Activated CD4-positive, alpha-beta T cell treated with anti-CD3 and anti-CD28 coated beads, Interleukin-2, amount 10 ng/mL, durations not matched to agents 7 days and 5 days (primary cell): Measurements from ENCODE around the gene SP2. TPM values are rescaled to one million over a fixed set of nuclear protein-coding genes. Genes with fewer than 3 reads are reported as not detected.

Experiments
- CTCF ChIA-PET: fragments of 350-600 bp; sonication (Branson Sonifier 250); formaldehyde crosslinking; loops from one replicate; lab custom pipeline; 2021; ENCODE audit warnings: antibody characterized with exemption; lab: Charles Lee
- POLR2A ChIA-PET: fragments of 350-600 bp; sonication (Branson Sonifier 250); formaldehyde crosslinking; loops from one replicate; lab custom pipeline; 2021; ENCODE audit warnings: antibody characterized with exemption; lab: Charles Lee
- DNase-seq: peaks from one replicate; pipeline ENCODE4 v3.0.0-alpha.2; 2020
- H3K27ac Mint-ChIP-seq: one replicate; pipeline ENCODE4 v1.8.0; 2021; ENCODE audit warnings: mild to moderate bottlenecking, moderate library complexity, mixed read lengths
- H3K27me3 Mint-ChIP-seq: one replicate; pipeline ENCODE4 v1.8.0; 2021; ENCODE audit warnings: mixed read lengths
- H3K36me3 Mint-ChIP-seq: one replicate; pipeline ENCODE4 v1.8.0; 2021; ENCODE audit warnings: low read depth, mixed read lengths
- H3K4me1 Mint-ChIP-seq: one replicate; pipeline ENCODE4 v1.8.0; 2021; ENCODE audit warnings: mixed read lengths
- H3K4me3 Mint-ChIP-seq: one replicate; pipeline ENCODE4 v1.8.0; 2021; ENCODE audit warnings: mild to moderate bottlenecking, moderate library complexity, mixed read lengths
- H3K9me3 Mint-ChIP-seq: one replicate; pipeline ENCODE4 v1.8.0; 2021; ENCODE audit warnings: mixed read lengths
- total RNA-seq, 2 experiments: library from RNA; stranded (reverse); gene quantifications; one replicate each; pipeline ENCODE4 v1.2.3, GENCODE V29; 2021

Gene SP2
- total RNA-seq, 2 experiments from 2014 or later: 27.6 to 33.8 TPM

DNA sequence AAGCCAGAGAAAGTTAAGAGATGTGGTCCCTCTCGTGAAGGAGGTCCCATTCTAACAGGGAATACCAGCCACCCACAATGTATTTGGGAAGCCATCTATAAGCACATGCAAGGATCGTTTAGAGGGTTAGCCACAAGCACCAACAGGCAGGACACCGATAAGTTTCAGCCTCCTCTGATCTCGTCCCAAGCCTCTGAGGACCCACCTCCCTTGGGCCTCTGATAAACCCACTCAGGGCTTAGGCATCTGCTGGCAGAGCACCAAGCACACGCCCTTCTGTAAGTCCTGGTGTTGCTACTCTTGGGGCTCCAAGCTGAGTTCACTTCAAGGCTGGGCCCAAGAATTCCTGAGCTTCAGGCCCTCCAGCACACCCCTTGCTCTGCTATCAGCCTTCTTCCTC, 39.9 kb downstream of the SP2 start:
- H3K27me3 Mint-ChIP-seq: no peaks in the 10 kb centered on the region
- peaks cover 1% of the 10 kb centered on the region for H3K36me3 Mint-ChIP-seq
- CTCF ChIA-PET: interaction anchor here (0.9 to 1.2 kb wide), 3 partner anchors 11 to 13 kb away, joined by 3 to 5 read pairs (median 3); no protein-coding TSS in a partner anchor
- no peak for DNase-seq
- H3K9me3 Mint-ChIP-seq: no peaks in the 10 kb centered on the region
- H3K27ac Mint-ChIP-seq: no peak overlapping the region
- peaks cover 11% of the 10 kb centered on the region for H3K4me1 Mint-ChIP-seq
- H3K4me3 Mint-ChIP-seq: no peak overlapping the region
- POLR2A ChIA-PET: no interaction called here

DNA sequence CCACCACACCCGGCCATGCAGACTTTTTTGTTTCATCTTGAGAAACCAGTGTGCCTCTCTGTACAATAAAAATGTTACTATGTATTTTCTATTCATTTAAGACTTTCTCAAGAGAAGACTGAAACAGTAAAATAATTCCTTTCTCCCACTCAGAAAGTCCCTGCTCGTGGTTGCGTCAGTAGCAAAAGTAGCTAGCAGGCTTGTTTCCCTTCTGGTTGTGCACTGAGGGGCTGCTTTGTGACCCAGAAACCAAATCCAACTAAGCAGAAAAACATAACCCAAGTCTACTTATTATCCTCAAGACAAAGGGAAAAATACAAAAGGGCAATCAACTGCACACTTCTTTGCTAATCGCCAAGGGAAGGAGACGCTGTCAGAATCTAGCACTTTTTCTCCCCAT, 41.9 kb downstream of the SP2 start:
- H3K27me3 Mint-ChIP-seq: no peaks in the 10 kb centered on the region
- no peak for DNase-seq
- no peaks in the 10 kb centered on the region for H3K9me3 Mint-ChIP-seq
- ChIA-PET CTCF (no interaction called here), POLR2A (no interaction called here)
- H3K4me1 Mint-ChIP-seq: peaks cover 25% of the 10 kb centered on the region
- H3K27ac Mint-ChIP-seq: no peak overlapping the region
- no peak overlapping the region for H3K4me3 Mint-ChIP-seq
- peaks cover 3% of the 10 kb centered on the region for H3K36me3 Mint-ChIP-seq

DNA sequence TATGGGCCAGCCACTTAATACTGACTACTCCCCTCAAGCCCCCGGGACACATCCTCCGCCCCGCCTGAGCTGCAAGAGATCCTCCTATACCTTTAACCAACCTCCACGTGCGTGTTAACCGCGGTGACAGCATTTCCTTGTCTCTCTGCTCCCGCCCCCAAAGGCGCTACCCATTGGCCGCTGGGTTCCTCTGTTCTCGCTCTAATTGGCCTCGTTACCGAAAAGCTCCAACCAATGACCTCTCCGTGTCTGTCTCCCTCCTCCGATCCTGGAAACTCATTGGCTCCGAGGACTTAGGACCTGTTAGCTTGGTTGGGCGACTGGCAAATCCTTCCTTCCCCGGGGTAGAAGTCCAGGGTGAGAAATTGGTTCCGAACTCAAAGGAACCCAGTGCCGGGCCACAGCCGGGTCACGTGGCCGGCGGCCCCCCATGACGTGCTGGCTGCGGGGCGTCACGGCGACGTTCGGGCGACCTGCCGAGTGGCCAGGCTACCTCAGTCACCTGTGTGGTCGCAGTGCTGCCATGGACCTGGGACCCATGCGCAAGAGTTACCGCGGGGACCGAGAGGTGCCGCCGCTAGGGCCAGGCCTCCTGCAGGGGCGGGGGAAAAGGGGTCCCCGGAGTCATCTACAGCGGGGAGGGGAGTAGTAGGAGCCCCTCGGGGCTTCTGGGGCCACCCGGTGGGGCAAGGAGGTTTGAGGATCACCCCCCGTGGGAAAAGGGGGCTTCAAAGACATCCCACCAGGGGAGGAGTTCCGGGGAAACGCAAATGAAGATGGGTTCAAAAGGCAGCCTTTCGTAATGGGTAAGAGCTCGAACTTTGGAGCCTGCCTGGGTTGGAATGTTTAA, 45.4 kb downstream of the SP2 start, which contains the start of gene PNPO:
Gene PNPO, plus strand, starts transcription at position 326 of the 850 bp plus-strand sequence. Its CDS starts 105 bp downstream, at position 431.
- H3K36me3 Mint-ChIP-seq: peaks cover 15% of the 10 kb centered on the region
- H3K4me3 Mint-ChIP-seq: peak within 1 kb of the TSS; percentile 91
- peak within 1 kb of the TSS; percentile 85 for H3K27ac Mint-ChIP-seq

DNA sequence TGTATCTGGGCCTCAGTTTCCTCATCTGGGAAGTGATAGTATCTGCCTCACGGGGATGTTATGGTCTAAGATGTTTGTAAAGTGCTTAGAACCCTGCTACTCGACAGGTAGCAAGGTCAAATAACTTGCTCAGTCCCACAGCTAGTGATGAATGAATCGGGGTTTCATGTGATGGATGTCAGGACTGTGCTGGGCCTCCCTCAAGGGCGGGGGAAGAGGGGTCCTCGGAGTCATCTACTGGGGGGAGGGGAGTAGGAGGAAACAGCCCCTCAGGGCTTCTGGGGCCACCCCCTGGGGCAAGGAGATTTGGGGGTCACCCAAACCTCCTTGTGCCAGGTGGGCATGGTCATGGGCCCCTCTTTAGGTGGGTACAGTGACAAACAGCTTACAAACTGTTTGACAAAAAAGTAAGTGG, 46.1 kb downstream of the SP2 start:
- DNase-seq: no peak
- ChIA-PET CTCF (interaction anchor here (0.6 to 3.4 kb wide), 13 partner anchors 8 to 101 kb away, joined by 3 to 21 read pairs (median 4); partner anchors contain the start of genes CDK5RAP3 and SCRN2), POLR2A (interaction anchor here (1.6 kb wide), 1 partner anchor 28 kb away, joined by 3 read pairs; no protein-coding TSS in a partner anchor)
- H3K9me3 Mint-ChIP-seq: no peaks in the 10 kb centered on the region
- H3K27ac Mint-ChIP-seq: peak overlapping the region; percentile 85
- H3K4me3 Mint-ChIP-seq: peak overlapping the region; percentile 91
- H3K4me1 Mint-ChIP-seq: peaks cover 53% of the 10 kb centered on the region
- H3K27me3 Mint-ChIP-seq: no peaks in the 10 kb centered on the region
- H3K36me3 Mint-ChIP-seq: peaks cover 20% of the 10 kb centered on the region

More for the DNA sequence above, 45.4 kb downstream of the SP2 start, which contains the start of gene PNPO:
- ChIA-PET CTCF (interaction anchor here (0.6 to 3.4 kb wide), 14 partner anchors 9 to 104 kb away, joined by 3 to 21 read pairs (median 4); partner anchors contain the start of genes CDK5RAP3 and SCRN2), POLR2A (interaction anchor here (0.9 to 1.6 kb wide), 2 partner anchors 18 to 29 kb away, joined by 3 to 4 read pairs; no protein-coding TSS in a partner anchor)
- Mint-ChIP-seq H3K4me1 (peaks cover 49% of the 10 kb centered on the region), H3K9me3 (no peaks in the 10 kb centered on the region), H3K27me3 (no peaks in the 10 kb centered on the region)
- DNase-seq: peak; percentile 98

DNA sequence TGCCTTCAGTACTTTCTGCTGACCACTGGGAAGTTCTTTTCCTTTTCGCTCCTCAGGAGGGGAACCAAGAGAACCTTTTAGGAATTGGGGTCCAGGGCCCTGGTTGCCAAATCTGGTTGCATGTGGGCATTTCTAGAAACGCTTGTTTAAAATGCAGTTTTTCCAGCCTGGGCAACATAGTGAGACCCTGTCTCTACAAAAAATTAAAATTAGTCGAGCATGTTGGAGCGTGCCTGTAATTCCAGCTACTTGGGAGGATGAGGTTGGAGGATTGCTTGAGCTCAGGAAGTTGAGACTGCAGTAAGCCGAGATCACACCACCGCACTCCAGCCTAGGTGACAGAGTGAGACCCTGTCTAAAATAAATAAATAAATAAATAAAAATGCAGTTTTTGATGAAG, 46.5 kb downstream of the SP2 start:
- H3K27ac Mint-ChIP-seq: peak overlapping the region; percentile 85
- H3K27me3 Mint-ChIP-seq: no peaks in the 10 kb centered on the region
- peaks cover 22% of the 10 kb centered on the region for H3K36me3 Mint-ChIP-seq
- POLR2A ChIA-PET: no interaction called here
- CTCF ChIA-PET: interaction anchor here (0.6 to 3.4 kb wide), 11 partner anchors 8 to 102 kb away, joined by 3 to 21 read pairs (median 4); partner anchors contain the start of genes CDK5RAP3 and SCRN2
- DNase-seq: no peak
- peak overlapping the region; percentile 91 for H3K4me3 Mint-ChIP-seq
- H3K9me3 Mint-ChIP-seq: no peaks in the 10 kb centered on the region
- H3K4me1 Mint-ChIP-seq: peaks cover 55% of the 10 kb centered on the region

DNA sequence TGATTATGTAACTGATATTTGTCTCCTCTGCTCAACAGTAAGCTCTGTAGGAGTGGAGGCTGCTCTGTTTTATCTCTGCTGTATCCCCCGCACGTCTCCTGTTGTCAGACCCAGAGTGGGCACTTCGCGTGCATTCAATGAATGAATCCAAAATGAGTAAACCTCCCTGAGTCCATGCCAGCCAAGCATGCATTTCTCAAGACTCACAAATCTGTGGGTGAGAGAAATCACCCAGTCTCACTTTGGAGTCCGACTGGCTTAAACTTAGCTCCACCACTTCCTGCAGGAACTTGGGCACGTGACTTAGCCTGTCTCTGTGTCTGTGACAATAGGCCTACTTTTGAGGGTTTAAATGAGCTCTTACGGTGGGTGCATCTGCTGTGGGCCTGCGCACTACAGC, 49.0 kb downstream of the SP2 start:
- POLR2A ChIA-PET: no interaction called here
- Mint-ChIP-seq H3K27me3 (no peaks in the 10 kb centered on the region), H3K9me3 (no peaks in the 10 kb centered on the region), H3K4me1 (peaks cover 66% of the 10 kb centered on the region), H3K27ac (peak overlapping the region; percentile 78), H3K36me3 (peaks cover 25% of the 10 kb centered on the region), H3K4me3 (peak overlapping the region; percentile 2)
- peak; percentile 35 for DNase-seq
- CTCF ChIA-PET: interaction anchor here (1.0 to 4.4 kb wide), 5 partner anchors 13 to 97 kb away, joined by 4 to 33 read pairs (median 5); partner anchors contain the start of genes CDK5RAP3 and PRR15L

DNA sequence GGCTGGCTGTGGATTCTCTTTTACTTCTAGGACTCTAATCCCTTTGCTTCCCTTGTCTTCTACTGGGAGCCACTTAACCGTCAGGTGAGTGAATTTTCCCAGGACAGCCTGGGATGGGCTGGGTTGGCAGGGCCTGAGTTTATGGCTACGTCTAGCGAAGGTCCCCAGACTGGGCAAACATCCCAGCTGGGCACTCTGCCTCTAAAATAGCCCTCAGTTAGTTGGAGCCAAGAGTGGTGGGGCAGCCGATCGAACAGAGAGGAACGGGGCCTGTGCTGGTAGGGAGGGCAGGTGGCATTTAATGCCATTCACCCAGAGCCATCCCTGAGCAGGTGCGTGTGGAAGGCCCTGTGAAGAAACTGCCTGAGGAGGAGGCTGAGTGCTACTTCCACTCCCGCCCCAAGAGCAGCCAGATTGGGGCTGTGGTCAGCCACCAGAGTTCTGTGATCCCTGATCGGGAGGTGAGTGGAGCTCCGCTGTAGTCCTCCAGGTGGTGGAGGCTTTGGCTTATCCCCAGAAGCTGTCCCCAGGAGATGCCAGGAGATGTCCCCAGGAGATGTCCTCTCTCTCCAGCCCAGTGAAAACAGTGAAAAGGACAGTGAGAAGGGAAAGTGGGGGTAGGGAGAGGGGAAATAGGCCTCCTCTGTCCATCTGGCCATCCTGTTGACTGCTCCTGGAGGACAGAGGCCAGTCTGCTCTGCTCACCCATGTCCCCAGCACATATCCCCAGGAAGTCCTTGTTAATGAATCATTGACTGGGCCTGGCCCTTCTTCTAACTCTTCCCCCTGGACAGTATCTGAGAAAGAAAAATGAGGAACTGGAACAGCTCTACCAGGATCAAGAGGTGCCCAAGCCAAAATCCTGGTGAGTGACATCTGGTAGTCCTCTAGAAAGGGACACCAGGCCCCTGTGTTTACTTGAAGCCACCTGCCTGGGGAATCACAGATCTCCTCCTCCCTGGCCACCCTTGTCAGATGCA, 49.8 kb downstream of the SP2 start:
- Mint-ChIP-seq H3K9me3 (no peaks in the 10 kb centered on the region), H3K4me1 (peaks cover 63% of the 10 kb centered on the region), H3K4me3 (peak overlapping the region; percentile 2), H3K27me3 (no peaks in the 10 kb centered on the region), H3K36me3 (peaks cover 24% of the 10 kb centered on the region), H3K27ac (peak overlapping the region; percentile 78)
- CTCF ChIA-PET: interaction anchor here (1.0 to 10.1 kb wide), 13 partner anchors 12 to 690 kb away, joined by 3 to 142 read pairs (median 4); partner anchors contain the start of genes CDK5RAP3, PRR15L and SP6
- DNase-seq: no peak
- POLR2A ChIA-PET: no interaction called here

DNA sequence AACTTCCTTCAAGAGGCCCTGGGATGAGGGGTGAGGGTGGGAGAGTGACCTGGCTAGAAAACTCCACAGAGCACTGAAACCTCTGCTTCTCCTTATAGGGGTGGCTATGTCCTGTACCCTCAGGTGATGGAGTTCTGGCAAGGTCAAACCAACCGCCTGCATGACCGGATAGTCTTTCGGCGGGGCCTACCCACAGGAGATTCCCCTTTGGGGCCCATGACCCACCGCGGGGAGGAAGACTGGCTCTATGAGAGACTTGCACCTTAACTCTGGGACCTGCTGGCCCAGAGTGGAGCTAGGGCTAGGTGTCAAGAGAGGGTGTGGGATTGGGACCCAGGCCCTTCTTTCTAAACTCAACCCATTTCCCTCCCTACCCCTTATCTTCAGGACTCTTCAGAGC, 50.5 kb downstream of the SP2 start:
- ChIA-PET CTCF (interaction anchor here (0.6 to 10.1 kb wide), 19 partner anchors 10 to 689 kb away, joined by 3 to 142 read pairs (median 4); partner anchors contain the start of genes CDK5RAP3, PRR15L, SCRN2 and SP6), POLR2A (no interaction called here)
- Mint-ChIP-seq H3K4me1 (peaks cover 57% of the 10 kb centered on the region), H3K9me3 (no peaks in the 10 kb centered on the region), H3K27ac (no peak overlapping the region), H3K4me3 (no peak overlapping the region), H3K36me3 (peaks cover 22% of the 10 kb centered on the region), H3K27me3 (no peaks in the 10 kb centered on the region)
- no peak for DNase-seq

DNA sequence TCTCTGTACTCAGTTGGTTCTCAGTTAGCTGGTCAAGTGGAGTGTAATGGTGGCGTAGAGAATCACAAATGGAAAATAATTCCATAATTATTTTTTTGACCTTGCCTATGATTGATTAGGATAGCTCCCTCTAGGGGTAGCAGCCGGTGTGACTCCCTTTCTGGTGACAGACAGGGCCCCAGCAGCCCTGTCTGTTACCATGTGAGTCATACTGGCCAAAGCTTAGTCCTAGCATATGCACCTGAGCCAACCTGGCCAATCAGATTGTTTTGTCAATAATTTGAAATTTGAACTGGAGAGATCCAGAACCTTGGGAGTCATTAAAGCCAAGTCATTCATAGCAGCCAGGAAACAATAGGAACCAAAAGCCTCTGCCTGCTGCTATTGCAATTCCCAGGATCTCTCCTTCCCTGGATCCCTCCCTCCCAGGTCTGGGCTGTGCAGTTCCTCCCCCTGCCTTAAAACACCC, 50.9 kb downstream of the SP2 start:
- H3K4me1 Mint-ChIP-seq: peaks cover 55% of the 10 kb centered on the region

DNA sequence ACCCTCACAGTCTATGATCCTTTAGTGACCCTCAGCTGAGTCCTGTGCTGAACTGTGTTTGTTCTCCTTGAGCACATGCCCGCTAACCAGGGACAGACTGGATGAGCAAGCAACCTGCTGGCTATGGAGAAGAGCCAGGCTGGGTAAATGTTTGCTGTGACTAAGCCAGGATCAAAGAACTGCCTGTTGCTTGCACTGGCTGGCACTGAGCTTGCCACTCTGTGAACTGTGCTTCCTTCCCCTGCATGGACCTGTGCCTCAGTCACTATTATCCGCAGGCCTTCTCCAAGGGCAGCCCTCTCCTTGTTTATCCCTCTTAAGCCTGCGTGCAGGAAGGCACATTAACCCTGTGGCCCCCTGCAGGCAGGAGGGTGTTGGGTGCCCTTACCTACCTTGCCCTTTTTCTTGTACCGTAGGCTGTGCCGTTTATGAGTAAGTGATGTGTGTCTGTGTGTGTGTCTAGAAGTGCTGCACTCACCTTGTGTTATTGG, 52.7 kb downstream of the SP2 start:
- no peak for DNase-seq
- Mint-ChIP-seq H3K27me3 (no peaks in the 10 kb centered on the region), H3K27ac (peak overlapping the region; percentile 27), H3K9me3 (no peaks in the 10 kb centered on the region), H3K4me3 (no peak overlapping the region), H3K36me3 (peaks cover 22% of the 10 kb centered on the region), H3K4me1 (peaks cover 41% of the 10 kb centered on the region)
- ChIA-PET CTCF (interaction anchor here (0.6 to 10.1 kb wide), 16 partner anchors 7 to 431 kb away, joined by 3 to 142 read pairs (median 4); partner anchors contain the start of genes CDK5RAP3, PNPO and PRR15L), POLR2A (interaction anchor here (1.1 kb wide), 1 partner anchor 21 kb away, joined by 3 read pairs; no protein-coding TSS in a partner anchor)

More for the DNA sequence above, 50.9 kb downstream of the SP2 start:
- peaks cover 22% of the 10 kb centered on the region for H3K36me3 Mint-ChIP-seq
- DNase-seq: peak; percentile 80
- ChIA-PET CTCF (interaction anchor here (0.6 to 10.1 kb wide), 21 partner anchors 10 to 689 kb away, joined by 3 to 142 read pairs (median 3); partner anchors contain the start of genes CDK5RAP3, PRR15L, SCRN2 and SP6), POLR2A (interaction anchor here (0.5 kb wide), 1 partner anchor 478 kb away, joined by 7 read pairs; no protein-coding TSS in a partner anchor)
- no peaks in the 10 kb centered on the region for H3K9me3 Mint-ChIP-seq
- H3K27ac Mint-ChIP-seq: no peak overlapping the region
- no peaks in the 10 kb centered on the region for H3K27me3 Mint-ChIP-seq
- no peak overlapping the region for H3K4me3 Mint-ChIP-seq

DNA sequence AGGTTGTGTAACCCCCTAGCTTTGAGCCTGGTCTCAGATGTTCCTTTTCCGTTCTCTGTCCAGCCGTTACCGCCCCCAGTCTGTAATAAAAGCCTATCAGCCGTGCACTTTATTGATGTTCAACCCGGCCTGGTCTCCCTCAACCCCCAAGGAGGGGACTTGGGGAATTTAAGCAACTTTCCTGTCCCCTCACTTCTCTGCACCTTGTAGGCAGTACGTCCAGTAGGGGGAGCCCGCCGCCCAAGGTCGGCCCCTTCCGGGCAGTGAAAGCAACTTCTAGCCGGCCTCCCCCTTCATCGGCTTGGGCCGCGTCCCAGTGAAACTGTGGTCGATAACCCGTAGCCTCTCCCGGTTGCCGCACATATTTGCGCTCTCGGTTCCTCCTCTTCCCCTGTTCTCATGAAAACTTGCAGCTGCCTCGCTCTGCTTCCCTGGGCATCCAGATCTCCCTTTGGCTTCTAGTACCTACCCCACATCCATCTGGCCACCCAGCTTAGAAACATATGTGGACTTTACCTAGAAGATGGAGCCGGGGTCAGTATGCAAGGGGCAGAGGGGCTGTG, 53.2 kb downstream of the SP2 start:
- Mint-ChIP-seq H3K4me1 (peaks cover 37% of the 10 kb centered on the region), H3K4me3 (peak overlapping the region; percentile 45), H3K9me3 (no peaks in the 10 kb centered on the region), H3K27ac (peak overlapping the region; percentile 75), H3K27me3 (no peaks in the 10 kb centered on the region), H3K36me3 (peaks cover 22% of the 10 kb centered on the region)
- POLR2A ChIA-PET: interaction anchor here (1.1 to 1.9 kb wide), 2 partner anchors 21 to 54 kb away, joined by 3 to 4 read pairs; partner anchors contain the start of gene SP2
- DNase-seq: peak; percentile 84
- CTCF ChIA-PET: interaction anchor here (0.6 to 10.1 kb wide), 22 partner anchors 8 to 432 kb away, joined by 3 to 142 read pairs (median 4); partner anchors contain the start of genes CDK5RAP3, PNPO, PRR15L and SP6
